HEK293 (cell line): ENCODE results near the gene CBFB.

ENCODE experiments used
- EGR2 ChIP-seq: fragments of 450-650 bp; formaldehyde crosslinking; IDR thresholded peaks from 2 replicates; pipeline ENCODE4 v1.5.1; 2016; ENCODE audit warnings: low read depth, missing biosample characterization, missing genetic modification characterization
- KLF9 ChIP-seq: fragments of 450-650 bp; formaldehyde crosslinking; IDR thresholded peaks from 2 replicates; pipeline ENCODE4 v1.5.1; 2016; ENCODE audit warnings: missing biosample characterization, missing genetic modification characterization, low read depth
- OVOL3 ChIP-seq: fragments of 450-650 bp; formaldehyde crosslinking; IDR thresholded peaks from 2 replicates; pipeline ENCODE4 v1.5.1; 2016; ENCODE audit warnings: missing biosample characterization, missing genetic modification characterization
- REPIN1 ChIP-seq: fragments of 450-650 bp; formaldehyde crosslinking; IDR thresholded peaks from 2 replicates; pipeline ENCODE4 v1.5.1; 2017; ENCODE audit warnings: missing biosample characterization, missing genetic modification characterization, low read depth
- ZNF121 ChIP-seq: fragments of 450-650 bp; formaldehyde crosslinking; IDR thresholded peaks from 2 replicates; pipeline ENCODE4 v1.5.1; 2016; ENCODE audit warnings: missing biosample characterization, missing genetic modification characterization
- ZNF792 ChIP-seq: fragments of 450-650 bp; formaldehyde crosslinking; IDR thresholded peaks from 2 replicates; pipeline ENCODE4 v1.5.1; 2016; ENCODE audit warnings: missing biosample characterization, missing genetic modification characterization
- ZNF830 ChIP-seq: fragments of 450-650 bp; IDR thresholded peaks from 2 replicates; pipeline ENCODE4 v1.5.0; 2018; ENCODE audit warnings: missing biosample characterization, missing genetic modification characterization, low read depth, mild to moderate bottlenecking, moderate library complexity
- TF ChIP-seq, protein P1 (sequence below): fragments of 450-650 bp; formaldehyde crosslinking; IDR thresholded peaks from 2 replicates; pipeline ENCODE4 v1.5.1; 2016; ENCODE audit warnings: missing biosample characterization, missing genetic modification characterization
- TF ChIP-seq, protein P2 (sequence below): fragments of 450-650 bp; formaldehyde crosslinking; IDR thresholded peaks from 2 replicates; pipeline ENCODE4 v1.5.1; 2016; ENCODE audit warnings: missing biosample characterization, missing genetic modification characterization, low read depth
- TF ChIP-seq, protein P3 (sequence below): fragments of 450-650 bp; formaldehyde crosslinking; IDR thresholded peaks from 2 replicates; pipeline ENCODE4 v1.5.1; 2016; ENCODE audit warnings: missing biosample characterization, missing genetic modification characterization
- TF ChIP-seq, protein P4 (sequence below): IDR thresholded peaks from 2 replicates; pipeline ENCODE4 v1.6.1; 2011; ENCODE audit warnings: mild to moderate bottlenecking, low read depth, low read length, borderline replicate concordance
- TF ChIP-seq, protein P5 (sequence below): fragments of 450-650 bp; formaldehyde crosslinking; IDR thresholded peaks from 2 replicates; pipeline ENCODE4 v1.5.1; 2016; ENCODE audit warnings: missing biosample characterization, missing genetic modification characterization
- TF ChIP-seq, protein P6 (sequence below): fragments of 450-650 bp; formaldehyde crosslinking; IDR thresholded peaks from 2 replicates; pipeline ENCODE4 v1.5.1; 2016; ENCODE audit warnings: missing biosample characterization, missing genetic modification characterization
- TF ChIP-seq, protein P7 (sequence below): fragments of 450-650 bp; formaldehyde crosslinking; IDR thresholded peaks from 2 replicates; pipeline ENCODE4 v1.5.1; 2016; ENCODE audit warnings: missing biosample characterization, missing genetic modification characterization

DNA sequence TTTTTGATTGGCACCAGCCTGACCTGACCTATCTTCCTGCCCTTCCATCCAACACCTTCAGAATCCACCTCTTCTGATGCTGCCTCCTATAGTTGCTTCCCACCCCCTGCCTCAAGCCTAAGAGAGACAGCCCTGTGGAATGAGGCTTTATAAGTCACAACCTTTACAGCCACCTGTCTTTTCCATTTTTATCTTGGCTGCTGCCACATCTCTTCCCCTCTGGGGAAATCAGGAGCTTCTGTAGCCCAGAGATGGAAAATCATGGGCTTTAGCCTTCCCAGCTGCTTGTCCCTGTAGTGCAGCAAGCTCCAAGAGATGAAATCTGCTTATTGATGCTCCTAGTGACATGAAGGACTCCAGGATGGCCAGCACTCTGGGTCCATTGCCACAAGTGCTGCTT is 99.5 kb downstream of the CBFB start:
- TF ChIP-seq, protein P1, sequence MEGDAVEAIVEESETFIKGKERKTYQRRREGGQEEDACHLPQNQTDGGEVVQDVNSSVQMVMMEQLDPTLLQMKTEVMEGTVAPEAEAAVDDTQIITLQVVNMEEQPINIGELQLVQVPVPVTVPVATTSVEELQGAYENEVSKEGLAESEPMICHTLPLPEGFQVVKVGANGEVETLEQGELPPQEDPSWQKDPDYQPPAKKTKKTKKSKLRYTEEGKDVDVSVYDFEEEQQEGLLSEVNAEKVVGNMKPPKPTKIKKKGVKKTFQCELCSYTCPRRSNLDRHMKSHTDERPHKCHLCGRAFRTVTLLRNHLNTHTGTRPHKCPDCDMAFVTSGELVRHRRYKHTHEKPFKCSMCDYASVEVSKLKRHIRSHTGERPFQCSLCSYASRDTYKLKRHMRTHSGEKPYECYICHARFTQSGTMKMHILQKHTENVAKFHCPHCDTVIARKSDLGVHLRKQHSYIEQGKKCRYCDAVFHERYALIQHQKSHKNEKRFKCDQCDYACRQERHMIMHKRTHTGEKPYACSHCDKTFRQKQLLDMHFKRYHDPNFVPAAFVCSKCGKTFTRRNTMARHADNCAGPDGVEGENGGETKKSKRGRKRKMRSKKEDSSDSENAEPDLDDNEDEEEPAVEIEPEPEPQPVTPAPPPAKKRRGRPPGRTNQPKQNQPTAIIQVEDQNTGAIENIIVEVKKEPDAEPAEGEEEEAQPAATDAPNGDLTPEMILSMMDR (tag by site-specific recombination): no peak
- TF ChIP-seq ZNF121 (no peak), ZNF830 (tag by site-specific recombination) (no peak), ZNF792 (tag by site-specific recombination) (no peak), REPIN1 (no peak), EGR2 (no peak), OVOL3 (tag by site-specific recombination) (no peak), KLF9 (tag by site-specific recombination) (no peak)
- TF ChIP-seq, protein P2, sequence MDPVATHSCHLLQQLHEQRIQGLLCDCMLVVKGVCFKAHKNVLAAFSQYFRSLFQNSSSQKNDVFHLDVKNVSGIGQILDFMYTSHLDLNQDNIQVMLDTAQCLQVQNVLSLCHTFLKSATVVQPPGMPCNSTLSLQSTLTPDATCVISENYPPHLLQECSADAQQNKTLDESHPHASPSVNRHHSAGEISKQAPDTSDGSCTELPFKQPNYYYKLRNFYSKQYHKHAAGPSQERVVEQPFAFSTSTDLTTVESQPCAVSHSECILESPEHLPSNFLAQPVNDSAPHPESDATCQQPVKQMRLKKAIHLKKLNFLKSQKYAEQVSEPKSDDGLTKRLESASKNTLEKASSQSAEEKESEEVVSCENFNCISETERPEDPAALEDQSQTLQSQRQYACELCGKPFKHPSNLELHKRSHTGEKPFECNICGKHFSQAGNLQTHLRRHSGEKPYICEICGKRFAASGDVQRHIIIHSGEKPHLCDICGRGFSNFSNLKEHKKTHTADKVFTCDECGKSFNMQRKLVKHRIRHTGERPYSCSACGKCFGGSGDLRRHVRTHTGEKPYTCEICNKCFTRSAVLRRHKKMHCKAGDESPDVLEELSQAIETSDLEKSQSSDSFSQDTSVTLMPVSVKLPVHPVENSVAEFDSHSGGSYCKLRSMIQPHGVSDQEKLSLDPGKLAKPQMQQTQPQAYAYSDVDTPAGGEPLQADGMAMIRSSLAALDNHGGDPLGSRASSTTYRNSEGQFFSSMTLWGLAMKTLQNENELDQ (tag by site-specific recombination): no peak
- TF ChIP-seq, protein P3, sequence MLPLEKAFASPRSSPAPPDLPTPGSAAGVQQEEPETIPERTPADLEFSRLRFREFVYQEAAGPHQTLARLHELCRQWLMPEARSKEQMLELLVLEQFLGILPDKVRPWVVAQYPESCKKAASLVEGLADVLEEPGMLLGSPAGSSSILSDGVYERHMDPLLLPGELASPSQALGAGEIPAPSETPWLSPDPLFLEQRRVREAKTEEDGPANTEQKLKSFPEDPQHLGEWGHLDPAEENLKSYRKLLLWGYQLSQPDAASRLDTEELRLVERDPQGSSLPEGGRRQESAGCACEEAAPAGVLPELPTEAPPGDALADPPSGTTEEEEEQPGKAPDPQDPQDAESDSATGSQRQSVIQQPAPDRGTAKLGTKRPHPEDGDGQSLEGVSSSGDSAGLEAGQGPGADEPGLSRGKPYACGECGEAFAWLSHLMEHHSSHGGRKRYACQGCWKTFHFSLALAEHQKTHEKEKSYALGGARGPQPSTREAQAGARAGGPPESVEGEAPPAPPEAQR: no peak
- TF ChIP-seq, protein P4, sequence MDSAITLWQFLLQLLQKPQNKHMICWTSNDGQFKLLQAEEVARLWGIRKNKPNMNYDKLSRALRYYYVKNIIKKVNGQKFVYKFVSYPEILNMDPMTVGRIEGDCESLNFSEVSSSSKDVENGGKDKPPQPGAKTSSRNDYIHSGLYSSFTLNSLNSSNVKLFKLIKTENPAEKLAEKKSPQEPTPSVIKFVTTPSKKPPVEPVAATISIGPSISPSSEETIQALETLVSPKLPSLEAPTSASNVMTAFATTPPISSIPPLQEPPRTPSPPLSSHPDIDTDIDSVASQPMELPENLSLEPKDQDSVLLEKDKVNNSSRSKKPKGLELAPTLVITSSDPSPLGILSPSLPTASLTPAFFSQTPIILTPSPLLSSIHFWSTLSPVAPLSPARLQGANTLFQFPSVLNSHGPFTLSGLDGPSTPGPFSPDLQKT: no peak
- TF ChIP-seq, protein P5, sequence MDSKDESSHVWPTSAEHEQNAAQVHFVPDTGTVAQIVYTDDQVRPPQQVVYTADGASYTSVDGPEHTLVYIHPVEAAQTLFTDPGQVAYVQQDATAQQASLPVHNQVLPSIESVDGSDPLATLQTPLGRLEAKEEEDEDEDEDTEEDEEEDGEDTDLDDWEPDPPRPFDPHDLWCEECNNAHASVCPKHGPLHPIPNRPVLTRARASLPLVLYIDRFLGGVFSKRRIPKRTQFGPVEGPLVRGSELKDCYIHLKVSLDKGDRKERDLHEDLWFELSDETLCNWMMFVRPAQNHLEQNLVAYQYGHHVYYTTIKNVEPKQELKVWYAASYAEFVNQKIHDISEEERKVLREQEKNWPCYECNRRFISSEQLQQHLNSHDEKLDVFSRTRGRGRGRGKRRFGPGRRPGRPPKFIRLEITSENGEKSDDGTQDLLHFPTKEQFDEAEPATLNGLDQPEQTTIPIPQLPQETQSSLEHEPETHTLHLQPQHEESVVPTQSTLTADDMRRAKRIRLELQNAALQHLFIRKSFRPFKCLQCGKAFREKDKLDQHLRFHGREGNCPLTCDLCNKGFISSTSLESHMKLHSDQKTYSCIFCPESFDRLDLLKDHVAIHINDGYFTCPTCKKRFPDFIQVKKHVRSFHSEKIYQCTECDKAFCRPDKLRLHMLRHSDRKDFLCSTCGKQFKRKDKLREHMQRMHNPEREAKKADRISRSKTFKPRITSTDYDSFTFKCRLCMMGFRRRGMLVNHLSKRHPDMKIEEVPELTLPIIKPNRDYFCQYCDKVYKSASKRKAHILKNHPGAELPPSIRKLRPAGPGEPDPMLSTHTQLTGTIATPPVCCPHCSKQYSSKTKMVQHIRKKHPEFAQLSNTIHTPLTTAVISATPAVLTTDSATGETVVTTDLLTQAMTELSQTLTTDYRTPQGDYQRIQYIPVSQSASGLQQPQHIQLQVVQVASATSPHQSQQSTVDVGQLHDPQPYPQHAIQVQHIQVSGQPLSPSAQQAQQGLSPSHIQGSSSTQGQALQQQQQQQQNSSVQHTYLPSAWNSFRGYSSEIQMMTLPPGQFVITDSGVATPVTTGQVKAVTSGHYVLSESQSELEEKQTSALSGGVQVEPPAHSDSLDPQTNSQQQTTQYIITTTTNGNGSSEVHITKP (tag by site-specific recombination): no peak
- TF ChIP-seq, protein P6, sequence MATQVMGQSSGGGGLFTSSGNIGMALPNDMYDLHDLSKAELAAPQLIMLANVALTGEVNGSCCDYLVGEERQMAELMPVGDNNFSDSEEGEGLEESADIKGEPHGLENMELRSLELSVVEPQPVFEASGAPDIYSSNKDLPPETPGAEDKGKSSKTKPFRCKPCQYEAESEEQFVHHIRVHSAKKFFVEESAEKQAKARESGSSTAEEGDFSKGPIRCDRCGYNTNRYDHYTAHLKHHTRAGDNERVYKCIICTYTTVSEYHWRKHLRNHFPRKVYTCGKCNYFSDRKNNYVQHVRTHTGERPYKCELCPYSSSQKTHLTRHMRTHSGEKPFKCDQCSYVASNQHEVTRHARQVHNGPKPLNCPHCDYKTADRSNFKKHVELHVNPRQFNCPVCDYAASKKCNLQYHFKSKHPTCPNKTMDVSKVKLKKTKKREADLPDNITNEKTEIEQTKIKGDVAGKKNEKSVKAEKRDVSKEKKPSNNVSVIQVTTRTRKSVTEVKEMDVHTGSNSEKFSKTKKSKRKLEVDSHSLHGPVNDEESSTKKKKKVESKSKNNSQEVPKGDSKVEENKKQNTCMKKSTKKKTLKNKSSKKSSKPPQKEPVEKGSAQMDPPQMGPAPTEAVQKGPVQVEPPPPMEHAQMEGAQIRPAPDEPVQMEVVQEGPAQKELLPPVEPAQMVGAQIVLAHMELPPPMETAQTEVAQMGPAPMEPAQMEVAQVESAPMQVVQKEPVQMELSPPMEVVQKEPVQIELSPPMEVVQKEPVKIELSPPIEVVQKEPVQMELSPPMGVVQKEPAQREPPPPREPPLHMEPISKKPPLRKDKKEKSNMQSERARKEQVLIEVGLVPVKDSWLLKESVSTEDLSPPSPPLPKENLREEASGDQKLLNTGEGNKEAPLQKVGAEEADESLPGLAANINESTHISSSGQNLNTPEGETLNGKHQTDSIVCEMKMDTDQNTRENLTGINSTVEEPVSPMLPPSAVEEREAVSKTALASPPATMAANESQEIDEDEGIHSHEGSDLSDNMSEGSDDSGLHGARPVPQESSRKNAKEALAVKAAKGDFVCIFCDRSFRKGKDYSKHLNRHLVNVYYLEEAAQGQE (tag by site-specific recombination): no peak
- TF ChIP-seq, protein P7, sequence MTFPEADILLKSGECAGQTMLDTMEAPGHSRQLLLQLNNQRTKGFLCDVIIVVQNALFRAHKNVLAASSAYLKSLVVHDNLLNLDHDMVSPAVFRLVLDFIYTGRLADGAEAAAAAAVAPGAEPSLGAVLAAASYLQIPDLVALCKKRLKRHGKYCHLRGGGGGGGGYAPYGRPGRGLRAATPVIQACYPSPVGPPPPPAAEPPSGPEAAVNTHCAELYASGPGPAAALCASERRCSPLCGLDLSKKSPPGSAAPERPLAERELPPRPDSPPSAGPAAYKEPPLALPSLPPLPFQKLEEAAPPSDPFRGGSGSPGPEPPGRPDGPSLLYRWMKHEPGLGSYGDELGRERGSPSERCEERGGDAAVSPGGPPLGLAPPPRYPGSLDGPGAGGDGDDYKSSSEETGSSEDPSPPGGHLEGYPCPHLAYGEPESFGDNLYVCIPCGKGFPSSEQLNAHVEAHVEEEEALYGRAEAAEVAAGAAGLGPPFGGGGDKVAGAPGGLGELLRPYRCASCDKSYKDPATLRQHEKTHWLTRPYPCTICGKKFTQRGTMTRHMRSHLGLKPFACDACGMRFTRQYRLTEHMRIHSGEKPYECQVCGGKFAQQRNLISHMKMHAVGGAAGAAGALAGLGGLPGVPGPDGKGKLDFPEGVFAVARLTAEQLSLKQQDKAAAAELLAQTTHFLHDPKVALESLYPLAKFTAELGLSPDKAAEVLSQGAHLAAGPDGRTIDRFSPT: no peak
